ENCODE measurements around the gene PAFAH1B2. TPM values are rescaled to one million over a fixed set of nuclear protein-coding genes. Genes with fewer than 3 reads are reported as not detected.

PAFAH1B2 gene
- total and polyA plus RNA-seq, 10 of the 15 experiments (the other 5 are each of a cell fraction or from before 2014, with no cell fraction given) = 17.6 to 64.8 (median 47.6) TPM

DNA sequence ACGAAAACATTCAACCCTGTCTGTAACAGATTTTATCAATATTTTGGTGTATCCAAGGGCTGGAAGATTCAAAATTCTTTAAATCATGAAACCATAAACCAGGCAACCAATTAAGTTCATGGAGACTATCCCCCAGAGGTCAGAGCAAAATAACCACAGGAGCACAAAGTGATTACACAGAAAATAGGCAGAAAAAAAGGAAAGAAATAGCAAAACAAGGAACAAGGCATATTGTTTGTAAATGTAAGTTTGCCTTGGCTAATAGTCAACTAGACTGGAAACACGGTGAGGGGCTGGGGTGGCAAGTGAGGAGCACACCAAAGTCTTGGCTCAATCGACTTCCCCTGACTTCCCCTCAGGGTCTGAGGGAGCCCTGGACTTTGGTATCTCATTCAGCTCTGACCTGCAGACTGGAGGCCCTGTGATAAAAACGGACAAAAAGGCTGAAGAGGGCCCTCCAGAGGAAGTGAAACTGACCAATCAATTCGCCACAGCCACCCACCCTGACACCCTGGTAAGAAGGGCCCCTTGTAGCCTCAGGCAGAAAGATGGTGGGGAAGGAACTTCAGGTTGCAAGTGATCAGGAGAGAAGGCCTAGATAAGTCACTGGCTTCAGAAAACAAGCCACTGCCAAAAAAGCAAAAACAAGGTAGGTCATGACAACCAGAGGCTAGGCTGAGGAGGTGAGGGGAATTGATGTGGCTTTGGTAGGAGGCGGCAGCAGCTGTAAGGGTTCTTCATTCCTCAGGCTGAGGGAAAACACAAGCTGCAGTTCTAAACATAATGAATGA lies 47.7 kb upstream of the PAFAH1B2 start:
- in situ Hi-C loops (cut with MboI) = no loop called here
- CTCF ChIA-PET = interaction anchor here (0.5 to 3.8 kb wide), 16 partner anchors 10 to 296 kb away, joined by 3 to 21 read pairs (median 4); no protein-coding TSS in a partner anchor
- H3K4me3 ChIP-seq = peak overlapping the region; percentile 96
- DNase-seq (ENCODE audit: low read depth, low spot score) (peak; percentile 77), FAIRE-seq (peak; percentile 47), ATAC-seq (peak; percentile 80)
- 16% methylated on average over 6 of the region's 6 CpGs for WGBS (ENCODE audit: insufficient coverage, insufficient replicate concordance, low lambda C conversion rate, missing lambda C conversion rate)
- peak overlapping the region; percentile 81 for H3K27ac ChIP-seq (ENCODE audit: control insufficient read depth, insufficient read depth)
- SMC1A ChIA-PET (ENCODE audit: uncharacterized antibody, unreplicated experiment) = interaction anchor here (0.8 to 14.6 kb wide), 17 partner anchors 11 to 310 kb away, joined by 3 to 166 read pairs (median 5); no protein-coding TSS in a partner anchor
- H3K36me3 ChIP-seq (ENCODE audit: control insufficient read depth in 2 of 2, insufficient read depth in 2 of 2, low read length in 1 of 2) = peaks cover 0 to 2% of the 10 kb centered on the region in 2 experiments; a peak in 2 of 4 replicates
- H3K79me2 ChIP-seq (ENCODE audit: control insufficient read depth, insufficient read depth, low read length) = peaks cover 72% of the 10 kb centered on the region
- POLR2A ChIA-PET = interaction anchor here (0.8 to 3.5 kb wide), 11 partner anchors 18 to 310 kb away, joined by 3 to 17 read pairs (median 5); partner anchors contain the start of gene ZPR1
- peak overlapping the region; percentile 68 for H3K9ac ChIP-seq (ENCODE audit: control insufficient read depth, insufficient read depth, low read length)
- RAD21 ChIA-PET (ENCODE audit: unreplicated experiment) = interaction anchor here (0.7 to 5.6 kb wide), 16 partner anchors 20 to 305 kb away, joined by 3 to 41 read pairs (median 5); partner anchors contain the start of gene APOA5
- peaks cover 5% of the 10 kb centered on the region; the same call in 1 of the 2 replicates for H4K20me1 ChIP-seq (ENCODE audit: control insufficient read depth, insufficient read depth)
- H2AFZ ChIP-seq (ENCODE audit: control insufficient read depth, low read depth, low read length) = no peak overlapping the region; the same call in 1 of the 2 replicates
- no peaks in the 10 kb centered on the region for H3K9me3 ChIP-seq (replicated peaks; ENCODE audit: control insufficient read depth, insufficient read depth, low read length)
- intact Hi-C loops (cut with micrococcal nuclease; ENCODE audit: unreplicated experiment) = loop anchor here (1.0 to 5.0 kb wide), 4 partner anchors 33 to 169 kb away; no protein-coding TSS in a partner anchor
- BruUV-seq (replicated peaks) = no TSS peak
- no peaks in the 10 kb centered on the region for H3K27me3 ChIP-seq (replicated peaks in 1 of 2; ENCODE audit: control insufficient read depth in 2 of 2, insufficient read depth in 2 of 2, low read length in 1 of 2)
- peaks cover 42% of the 10 kb centered on the region for H3K4me1 ChIP-seq (ENCODE audit: control insufficient read depth, insufficient read depth, low read length)
- peak overlapping the region; percentile 96 for H3K4me2 ChIP-seq (ENCODE audit: control insufficient read depth, insufficient read depth)
- TF ChIP-seq PML (IDR thresholded peaks at IDR 0.05; ENCODE audit: low read length) (no peak), DPF2 (IDR thresholded peaks at IDR 0.05) (peak; percentile 96), CBFB (IDR thresholded peaks at IDR 0.05; ENCODE audit: low read depth) (peak; percentile 59; the same call in 1 of the 2 replicates), POLR2AphosphoS2 (IDR thresholded peaks at IDR 0.05; ENCODE audit: low read depth, low read length) (0 out of 2 replicates have a peak, but pooled peaks have one; percentile 60), ZNF217 (IDR thresholded peaks at IDR 0.05) (no peak; the same call in 1 of the 2 replicates), ZZZ3 (IDR thresholded peaks at IDR 0.05; ENCODE audit: control insufficient read depth, insufficient read length, low read depth) (no peak), NRF1 (conservative IDR thresholded peaks at IDR 0.05; ENCODE audit: low read depth, low read length) (peak; percentile 2; the same call in 1 of the 2 replicates), RBBP5 (conservative IDR thresholded peaks at IDR 0.05) (no peak), PAX8 (IDR thresholded peaks at IDR 0.05) (no peak), FOXM1 (IDR thresholded peaks at IDR 0.05; ENCODE audit: low read depth, low read length) (peak; percentile 55; the same call in 1 of the 2 replicates), TCF3 (IDR thresholded peaks at IDR 0.05; ENCODE audit: borderline replicate concordance, insufficient read depth, low read depth, low read length) (no peak)
- TF ChIP-seq, protein P1, sequence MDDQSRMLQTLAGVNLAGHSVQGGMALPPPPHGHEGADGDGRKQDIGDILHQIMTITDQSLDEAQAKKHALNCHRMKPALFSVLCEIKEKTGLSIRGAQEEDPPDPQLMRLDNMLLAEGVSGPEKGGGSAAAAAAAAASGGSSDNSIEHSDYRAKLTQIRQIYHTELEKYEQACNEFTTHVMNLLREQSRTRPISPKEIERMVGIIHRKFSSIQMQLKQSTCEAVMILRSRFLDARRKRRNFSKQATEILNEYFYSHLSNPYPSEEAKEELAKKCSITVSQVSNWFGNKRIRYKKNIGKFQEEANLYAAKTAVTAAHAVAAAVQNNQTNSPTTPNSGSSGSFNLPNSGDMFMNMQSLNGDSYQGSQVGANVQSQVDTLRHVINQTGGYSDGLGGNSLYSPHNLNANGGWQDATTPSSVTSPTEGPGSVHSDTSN (IDR thresholded peaks at IDR 0.05; ENCODE audit: insufficient replicate concordance, low read depth, low read length) = no peak
- TF ChIP-seq, protein P2, sequence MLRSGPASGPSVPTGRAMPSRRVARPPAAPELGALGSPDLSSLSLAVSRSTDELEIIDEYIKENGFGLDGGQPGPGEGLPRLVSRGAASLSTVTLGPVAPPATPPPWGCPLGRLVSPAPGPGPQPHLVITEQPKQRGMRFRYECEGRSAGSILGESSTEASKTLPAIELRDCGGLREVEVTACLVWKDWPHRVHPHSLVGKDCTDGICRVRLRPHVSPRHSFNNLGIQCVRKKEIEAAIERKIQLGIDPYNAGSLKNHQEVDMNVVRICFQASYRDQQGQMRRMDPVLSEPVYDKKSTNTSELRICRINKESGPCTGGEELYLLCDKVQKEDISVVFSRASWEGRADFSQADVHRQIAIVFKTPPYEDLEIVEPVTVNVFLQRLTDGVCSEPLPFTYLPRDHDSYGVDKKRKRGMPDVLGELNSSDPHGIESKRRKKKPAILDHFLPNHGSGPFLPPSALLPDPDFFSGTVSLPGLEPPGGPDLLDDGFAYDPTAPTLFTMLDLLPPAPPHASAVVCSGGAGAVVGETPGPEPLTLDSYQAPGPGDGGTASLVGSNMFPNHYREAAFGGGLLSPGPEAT (IDR thresholded peaks at IDR 0.05; ENCODE audit: low read depth) = peak; percentile 62; the same call in 1 of the 2 replicates
- TF ChIP-seq, protein P3, sequence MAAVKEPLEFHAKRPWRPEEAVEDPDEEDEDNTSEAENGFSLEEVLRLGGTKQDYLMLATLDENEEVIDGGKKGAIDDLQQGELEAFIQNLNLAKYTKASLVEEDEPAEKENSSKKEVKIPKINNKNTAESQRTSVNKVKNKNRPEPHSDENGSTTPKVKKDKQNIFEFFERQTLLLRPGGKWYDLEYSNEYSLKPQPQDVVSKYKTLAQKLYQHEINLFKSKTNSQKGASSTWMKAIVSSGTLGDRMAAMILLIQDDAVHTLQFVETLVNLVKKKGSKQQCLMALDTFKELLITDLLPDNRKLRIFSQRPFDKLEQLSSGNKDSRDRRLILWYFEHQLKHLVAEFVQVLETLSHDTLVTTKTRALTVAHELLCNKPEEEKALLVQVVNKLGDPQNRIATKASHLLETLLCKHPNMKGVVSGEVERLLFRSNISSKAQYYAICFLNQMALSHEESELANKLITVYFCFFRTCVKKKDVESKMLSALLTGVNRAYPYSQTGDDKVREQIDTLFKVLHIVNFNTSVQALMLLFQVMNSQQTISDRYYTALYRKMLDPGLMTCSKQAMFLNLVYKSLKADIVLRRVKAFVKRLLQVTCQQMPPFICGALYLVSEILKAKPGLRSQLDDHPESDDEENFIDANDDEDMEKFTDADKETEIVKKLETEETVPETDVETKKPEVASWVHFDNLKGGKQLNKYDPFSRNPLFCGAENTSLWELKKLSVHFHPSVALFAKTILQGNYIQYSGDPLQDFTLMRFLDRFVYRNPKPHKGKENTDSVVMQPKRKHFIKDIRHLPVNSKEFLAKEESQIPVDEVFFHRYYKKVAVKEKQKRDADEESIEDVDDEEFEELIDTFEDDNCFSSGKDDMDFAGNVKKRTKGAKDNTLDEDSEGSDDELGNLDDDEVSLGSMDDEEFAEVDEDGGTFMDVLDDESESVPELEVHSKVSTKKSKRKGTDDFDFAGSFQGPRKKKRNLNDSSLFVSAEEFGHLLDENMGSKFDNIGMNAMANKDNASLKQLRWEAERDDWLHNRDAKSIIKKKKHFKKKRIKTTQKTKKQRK (IDR thresholded peaks at IDR 0.05; ENCODE audit: low read depth, low read length) = no peak
- TF ChIP-seq, protein P4, sequence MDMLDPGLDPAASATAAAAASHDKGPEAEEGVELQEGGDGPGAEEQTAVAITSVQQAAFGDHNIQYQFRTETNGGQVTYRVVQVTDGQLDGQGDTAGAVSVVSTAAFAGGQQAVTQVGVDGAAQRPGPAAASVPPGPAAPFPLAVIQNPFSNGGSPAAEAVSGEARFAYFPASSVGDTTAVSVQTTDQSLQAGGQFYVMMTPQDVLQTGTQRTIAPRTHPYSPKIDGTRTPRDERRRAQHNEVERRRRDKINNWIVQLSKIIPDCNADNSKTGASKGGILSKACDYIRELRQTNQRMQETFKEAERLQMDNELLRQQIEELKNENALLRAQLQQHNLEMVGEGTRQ (IDR thresholded peaks at IDR 0.05; ENCODE audit: borderline replicate concordance, low read depth, low read length) = peak; percentile 19; the same call in 1 of the 2 replicates
